Posterior cingulate gyrus (tissue), 11 donors: Measurements from ENCODE around the gene FOXO6.

Source experiments
- DNase-seq, 10 donors: peaks; one replicate each; pipeline versions ENCODE4 v3.0.0 to v3.0.0-alpha.2; 2020 to 2021; ENCODE audit warnings: mixed read lengths in 3 of 10
- intact Hi-C: fragments of 100-400 bp; cut with DNase I; formaldehyde crosslinking; loops from one replicate; pipeline ENCODE4 v1.15.1; 2023

FOXO6 gene

GRCh38 chr1:41394959-41395956 is 34.0 kb downstream of the FOXO6 start:
- DNase-seq = peak in 7 of 10 donors; percentile 27 to 90 (median 59)
- intact Hi-C loops = no loop called here

DNA sequence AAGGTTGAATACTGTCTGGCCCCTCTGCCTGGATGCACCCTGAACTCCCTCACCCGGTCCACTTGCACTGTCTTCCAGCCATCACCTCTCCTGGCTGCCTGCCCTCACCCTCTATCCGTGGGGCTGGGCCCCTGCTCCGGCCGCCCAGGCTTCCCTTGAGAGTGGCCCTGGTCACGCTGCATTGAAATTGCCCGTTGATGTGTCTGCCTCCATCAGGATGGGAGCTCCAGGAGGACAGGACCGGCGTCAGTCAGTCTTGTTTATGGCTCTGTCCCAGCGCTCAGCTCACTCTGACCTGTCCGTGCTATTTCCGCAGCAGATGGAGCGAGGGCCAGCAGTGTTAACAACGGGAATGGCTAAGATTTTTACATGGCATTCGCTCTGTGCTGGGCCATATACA is 34.9 kb downstream of the FOXO6 start:
- intact Hi-C loops = no loop called here

DNA sequence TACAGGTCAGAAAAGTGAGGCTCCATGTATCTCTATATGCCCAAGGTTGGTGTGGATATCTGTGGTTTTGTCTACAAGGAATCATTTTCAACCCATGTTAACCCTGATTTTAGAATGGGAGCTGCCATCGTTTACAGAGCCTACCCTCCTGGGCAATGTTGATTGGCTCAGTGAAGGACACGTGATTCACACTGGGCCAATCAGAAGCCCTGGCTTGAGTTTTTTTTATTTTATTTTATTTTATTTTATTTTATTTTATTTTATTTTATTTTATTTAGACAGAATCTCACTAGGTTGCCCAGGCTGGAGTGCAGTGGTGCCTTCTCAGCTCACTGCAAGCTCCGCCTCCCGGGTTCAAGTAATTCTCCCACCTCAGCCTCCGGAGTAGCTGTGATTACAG is 35.8 kb downstream of the FOXO6 start:
- no peak for DNase-seq
- intact Hi-C loops = no loop called here

More for the DNA sequence above, 34.9 kb downstream of the FOXO6 start:
- DNase-seq = no peak

DNA sequence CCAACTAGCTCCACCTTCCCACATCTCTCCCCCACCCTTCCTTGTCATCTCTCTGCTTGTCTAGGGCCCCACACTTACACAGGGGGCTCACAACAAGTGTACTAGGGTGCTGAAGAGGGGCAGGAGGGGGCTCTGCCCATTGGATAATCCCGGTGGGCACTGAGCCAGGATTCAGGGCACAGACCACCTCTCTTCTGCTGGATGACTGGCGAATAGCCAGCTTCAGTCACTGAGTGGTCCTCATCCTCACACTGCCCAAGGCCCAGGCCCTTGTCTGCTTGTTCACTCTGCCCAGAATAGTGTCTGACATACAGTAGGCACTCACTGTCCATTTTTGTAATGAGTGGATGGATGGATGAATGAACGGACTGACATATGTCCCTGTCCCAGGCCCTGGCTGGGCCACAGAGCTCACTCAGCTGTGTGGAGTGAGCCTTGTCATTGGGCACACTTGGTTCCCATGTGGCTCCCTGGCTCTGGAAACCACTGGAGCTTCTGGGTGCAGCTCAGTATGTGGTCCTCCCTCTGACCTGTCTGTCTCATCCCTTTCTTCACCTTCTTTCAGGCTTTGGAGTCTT is 36.6 kb downstream of the FOXO6 start:
- intact Hi-C loops = no loop called here
- no peak for DNase-seq

DNA sequence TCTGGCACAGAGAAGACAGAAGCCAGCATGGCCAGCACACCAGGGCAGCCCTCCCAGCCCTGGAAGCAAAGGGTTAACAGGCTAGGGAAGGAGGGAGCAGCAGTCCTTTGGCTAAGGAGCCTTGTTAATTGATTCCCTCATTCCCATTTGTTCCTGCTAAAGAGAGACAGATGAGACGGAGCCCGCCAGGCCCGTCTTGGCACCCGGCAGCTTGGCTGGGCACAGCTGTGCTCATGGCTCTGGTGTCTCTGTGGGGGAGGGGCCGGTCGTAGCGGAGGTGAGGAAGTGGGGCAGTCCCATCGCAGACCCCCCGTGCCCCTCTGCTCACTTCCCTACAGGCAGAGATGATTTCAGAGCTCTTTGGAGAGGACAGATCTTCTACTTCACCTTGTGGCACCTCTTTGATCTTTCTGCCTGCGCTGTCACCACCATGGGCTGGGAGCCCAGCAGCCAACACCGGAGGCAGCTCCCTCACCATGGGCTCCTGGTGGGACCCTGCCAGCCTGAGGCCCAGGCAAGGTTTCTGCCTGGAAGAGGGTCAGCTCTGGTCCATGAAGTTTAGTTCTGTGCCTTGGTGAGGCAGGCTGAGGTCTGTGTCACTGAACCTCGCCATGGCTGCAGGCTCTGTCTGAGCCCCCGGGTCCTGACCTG is 38.0 kb downstream of the FOXO6 start:
- peak in 8 of 10 donors; percentile 21 to 91 (median 56) for DNase-seq
- intact Hi-C loops = no loop called here

- intact Hi-C loops = no loop called here
- peak in 1 of 10 donors; percentile 28 for DNase-seq
Measured at GRCh38 chr1:41400225-41400624, 39.0 kb downstream of the FOXO6 start.

- intact Hi-C loops = no loop called here
- no peak for DNase-seq
Measured at GRCh38 chr1:41401899-41402298, 40.7 kb downstream of the FOXO6 start.

DNA sequence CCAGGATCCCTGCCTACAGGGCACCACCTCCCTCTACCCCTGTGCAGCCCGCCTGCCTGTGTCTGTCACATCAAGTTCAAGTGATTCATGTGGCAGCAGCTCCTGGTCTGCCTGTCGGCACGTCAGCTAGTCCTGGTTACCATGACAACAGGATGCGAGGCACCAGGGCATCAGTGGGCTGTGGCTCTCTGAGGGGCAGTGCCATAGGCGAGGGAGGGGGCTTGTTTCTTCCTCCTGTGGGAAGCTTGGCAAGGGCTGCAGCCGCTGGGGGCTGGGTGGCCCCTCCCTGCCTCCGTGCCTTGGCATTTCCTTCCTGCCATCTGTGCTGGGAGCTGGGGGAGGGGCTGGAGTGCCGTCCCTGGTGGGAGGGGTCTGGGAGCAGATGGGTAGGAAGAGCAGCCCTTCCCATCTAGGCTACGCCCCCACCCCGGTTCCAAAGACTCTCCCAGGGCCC is 43.1 kb downstream of the FOXO6 start:
- DNase-seq = peak in 7 of 10 donors; percentile 32 to 89 (median 50)
- intact Hi-C loops = no loop called here

GRCh38 chr1:41407664-41408252 is 46.5 kb downstream of the FOXO6 start:
- no peak for DNase-seq
- intact Hi-C loops = no loop called here

DNA sequence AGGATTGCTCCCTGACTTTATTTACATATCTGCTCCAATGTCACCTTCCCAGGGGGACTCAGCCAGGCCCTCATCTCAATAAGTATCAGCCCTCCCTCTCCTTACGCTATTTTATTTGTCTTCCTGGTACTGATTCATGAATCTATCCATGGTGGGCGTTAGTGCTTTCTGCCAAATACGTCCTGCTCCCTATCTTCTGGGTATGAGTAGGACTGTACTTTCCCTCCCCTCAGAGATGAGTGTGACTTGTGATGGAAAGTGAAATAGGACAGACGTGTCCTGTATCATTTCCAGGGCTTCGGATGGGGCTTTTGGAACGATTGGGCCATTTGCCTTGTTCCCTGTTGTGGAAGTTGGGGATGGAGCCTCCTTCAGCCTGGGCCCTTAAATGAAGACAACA is 47.5 kb downstream of the FOXO6 start:
- intact Hi-C loops = no loop called here
- no peak for DNase-seq

DNA sequence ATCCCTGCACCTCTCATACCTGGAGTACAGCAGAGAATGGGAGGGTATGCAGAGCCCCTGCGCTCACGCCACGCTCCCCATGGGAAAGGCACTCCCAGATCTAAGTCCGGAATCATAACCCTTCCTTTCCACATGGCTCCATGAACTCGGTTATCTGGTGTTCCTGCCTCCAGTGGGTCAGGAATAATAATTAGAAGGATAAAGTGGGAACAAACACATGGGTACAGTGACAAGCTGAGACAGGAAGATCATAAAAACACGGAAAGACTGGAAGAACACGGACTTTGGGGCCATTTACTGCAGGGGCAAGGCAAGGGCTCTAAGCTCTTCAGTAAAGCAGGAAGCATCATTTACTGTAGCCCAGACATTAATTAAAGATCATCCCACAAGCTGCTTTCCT is 48.6 kb downstream of the FOXO6 start:
- no peak for DNase-seq
- intact Hi-C loops = no loop called here

- intact Hi-C loops = no loop called here
- no peak for DNase-seq
Measured at GRCh38 chr1:41410462-41410861, 49.2 kb downstream of the FOXO6 start.

GRCh38 chr1:41411229-41411628 is 50.0 kb downstream of the FOXO6 start:
- no peak for DNase-seq
- intact Hi-C loops = no loop called here

- DNase-seq = peak in 1 of 10 donors; percentile 76
- intact Hi-C loops = no loop called here
Measured at GRCh38 chr1:41412748-41413147, 51.5 kb downstream of the FOXO6 start.

- intact Hi-C loops = no loop called here
- DNase-seq = peak in 2 of 10 donors; percentile 52 to 61
Measured at GRCh38 chr1:41413748-41414281, 52.6 kb downstream of the FOXO6 start.

GRCh38 chr1:41414296-41414695 is 53.1 kb downstream of the FOXO6 start:
- intact Hi-C loops = no loop called here
- DNase-seq = peak in 2 of 10 donors; percentile 55 to 63

DNA sequence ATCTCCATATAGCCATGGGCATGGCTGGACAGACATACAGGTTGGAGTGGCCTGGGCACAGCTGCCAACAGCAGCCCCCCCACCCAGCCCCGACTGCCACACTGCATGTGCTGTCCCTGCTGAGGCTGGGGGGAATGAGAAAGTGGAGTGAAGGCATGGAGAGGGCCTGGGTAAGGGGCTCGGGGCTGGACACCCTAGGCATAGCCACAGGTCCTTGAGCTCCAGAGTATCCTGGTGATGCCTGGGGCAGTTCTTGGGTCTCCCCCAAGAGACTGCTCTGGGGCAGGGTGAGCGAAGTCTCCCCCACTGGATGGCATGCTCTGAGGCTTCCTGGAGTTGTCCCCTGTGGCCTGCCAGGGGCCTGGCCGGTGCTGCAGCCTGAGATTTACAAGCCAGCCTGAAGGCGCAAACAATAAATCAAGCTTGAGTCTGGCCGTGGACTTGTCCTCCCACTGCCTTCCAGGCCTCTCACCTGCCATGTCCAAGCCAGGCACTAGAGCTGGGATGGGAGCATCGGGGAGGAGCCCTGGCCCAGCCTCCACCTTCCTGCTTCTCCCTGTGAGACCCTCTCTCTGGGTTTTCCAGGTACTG is 53.6 kb downstream of the FOXO6 start:
- intact Hi-C loops = loop anchor here (5.0 kb wide), 1 partner anchor 53 kb away; the partner anchor contains the start of gene FOXO6
- DNase-seq = peak in 2 of 10 donors; percentile 55 to 59

DNA sequence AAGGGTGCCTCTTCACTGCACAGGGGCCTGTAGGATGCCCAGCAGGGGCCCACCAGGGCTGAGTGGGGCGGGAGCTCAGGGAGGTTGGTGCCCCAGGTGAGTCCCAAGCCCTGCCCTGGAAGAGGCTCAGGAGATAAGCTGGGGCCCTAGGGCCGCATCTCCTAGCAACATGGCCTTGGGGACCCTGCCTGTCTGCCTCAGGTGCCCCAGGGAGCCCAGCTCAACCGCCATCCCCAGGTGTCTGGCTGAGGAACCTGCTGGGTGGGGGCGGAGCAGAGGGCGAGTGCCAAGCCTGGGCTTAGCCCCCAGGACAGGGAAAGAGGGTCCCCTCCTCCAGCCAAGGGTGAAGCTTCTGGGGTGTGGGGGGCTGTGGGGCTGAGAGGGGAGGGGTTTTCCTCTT is 54.8 kb downstream of the FOXO6 start:
- DNase-seq = peak in 2 of 10 donors; percentile 64 to 65
- intact Hi-C loops = loop anchor here (5.0 kb wide), 1 partner anchor 54 kb away; the partner anchor contains the start of gene FOXO6

- peak in 9 of 10 donors; percentile 41 to 95 (median 70) for DNase-seq
Measured at GRCh38 chr1:41416552-41417334, 55.5 kb downstream of the FOXO6 start.

More at GRCh38 chr1:41416552-41417334, 55.5 kb downstream of the FOXO6 start:
- intact Hi-C loops = loop anchor here (1.0 to 5.0 kb wide), 3 partner anchors 54 to 148 kb away; partner anchors contain the start of gene FOXO6
